HCT116 (cell line): Measurements from ENCODE around the gene SNHG17. TPM values are rescaled to one million over a fixed set of nuclear protein-coding genes. Genes with fewer than 3 reads are reported as not detected.

ENCODE experiments used
- ATAC-seq: fragments of 200-7000 bp; cut with Tn5 transposase; 2 replicates; pipeline ENCODE4 v1.9.1; 2020; ENCODE audit warnings: mild to moderate bottlenecking, moderate library complexity
- BruUV-seq: library from RNA; stranded (reverse); fragments of 400-500 nt; replicated peaks from 2 replicates; lab custom pipeline; 2021; lab: Mats Ljungman, UMichigan
- CTCF ChIA-PET: fragments of 300-600 bp; sonication (Branson Sonifier 250); formaldehyde crosslinking; loops from one replicate; lab custom pipeline; 2021; ENCODE audit warnings: antibody characterized with exemption; lab: Charles Lee
- POLR2A ChIA-PET: fragments of 300-600, 350-600 bp; sonication (Branson Sonifier 250); formaldehyde crosslinking; loops from one replicate; lab custom pipeline; 2021; ENCODE audit warnings: antibody characterized with exemption; lab: Charles Lee
- RAD21 ChIA-PET, 2 experiments: fragments of 300-600 bp; sonication (Branson Sonifier 250); formaldehyde crosslinking; loops; one replicate each; lab custom pipeline; 2023; ENCODE audit warnings: low total read pairs in 2 of 2; ENCODE audit not compliant: uncharacterized antibody in 2 of 2, unreplicated experiment in 2 of 2, low non-redundant PET in 1 of 2; lab: Charles Lee
- DNase-seq: peaks from one replicate; pipeline ENCODE4 v3.0.0-alpha.2; 2010; ENCODE audit warnings: low read depth, low spot score
- H2AFZ ChIP-seq: fragments of 200-600 bp; shearing (Covaris generic), sonication (generic); 2 replicates; pipeline ENCODE4 v1.6.1; 2017; ENCODE audit warnings: low read depth, mixed run types, mixed read lengths, antibody characterized with exemption, low read length; ENCODE audit not compliant: poor library complexity, severe bottlenecking
- H3K27ac ChIP-seq: 2 replicates; pipeline ENCODE4 v1.5.1; 2012; ENCODE audit warnings: low read depth, low read length
- H3K27me3 ChIP-seq: fragments of 200-600 bp; sonication (generic); 2 replicates; pipeline ENCODE4 v1.6.1; 2016; ENCODE audit warnings: mixed run types, low read length, mixed read lengths; ENCODE audit not compliant: insufficient read depth
- H3K36me3 ChIP-seq, 2 experiments: fragments of 200-500 bp in 1 of 2; fragments of 200-600 bp in 1 of 2; sonication (Bioruptor generic) in 1 of 2; sonication (generic) in 1 of 2; 2 replicates each; pipeline versions ENCODE4 v1.5.1 to v1.6.1; 2014 to 2016; ENCODE audit warnings: low read length in 2 of 2, inconsistent platforms in 1 of 2, mixed read lengths in 1 of 2, mixed run types in 1 of 2; ENCODE audit not compliant: insufficient read depth in 2 of 2, control insufficient read depth in 1 of 2
- H3K4me1 ChIP-seq, 2 experiments: fragments of 200-600 bp in 1 of 2; sonication (generic) in 1 of 2; 2 replicates each; pipeline versions ENCODE4 v1.5.1 to v1.6.1; 2012 to 2017; ENCODE audit warnings: low read length in 2 of 2, inconsistent platforms in 1 of 2, mild to moderate bottlenecking in 1 of 2, mixed read lengths in 1 of 2, mixed run types in 1 of 2, moderate library complexity in 1 of 2; ENCODE audit not compliant: insufficient read depth in 2 of 2, control insufficient read depth in 1 of 2
- H3K4me2 ChIP-seq: fragments of 200-600 bp; sonication (generic); 2 replicates; pipeline ENCODE4 v1.6.1; 2017; ENCODE audit warnings: mixed run types, low read length, mixed read lengths
- H3K4me3 ChIP-seq, 2 experiments: fragments of 200-600 bp in 1 of 2; sonication (generic) in 1 of 2; replicated peaks in 1 of 2; 2 replicates each; pipeline ENCODE4 v1.5.1; 2011 to 2016; ENCODE audit warnings: low read length in 2 of 2, control low read depth in 1 of 2, low read depth in 1 of 2, mild to moderate bottlenecking in 1 of 2, mixed read lengths in 1 of 2, mixed run types in 1 of 2
- H3K79me2 ChIP-seq: fragments of 200-600 bp; sonication (generic); 2 replicates; pipeline ENCODE4 v1.6.1; 2017; ENCODE audit warnings: mild to moderate bottlenecking, mixed run types, low read length, moderate library complexity, mixed read lengths; ENCODE audit not compliant: insufficient read depth
- H3K9ac ChIP-seq: fragments of 200-600 bp; sonication (generic); 2 replicates; pipeline ENCODE4 v1.6.1; 2016; ENCODE audit warnings: low read length, mixed read lengths
- H3K9me2 ChIP-seq: fragments of 200-600 bp; sonication (generic), shearing (Covaris generic); 2 replicates; pipeline ENCODE4 v1.6.1; 2017; ENCODE audit warnings: mixed run types, mild to moderate bottlenecking, moderate library complexity; ENCODE audit not compliant: insufficient read depth
- H3K9me3 ChIP-seq, 2 experiments: fragments of 200-500 bp in 1 of 2; fragments of 200-600 bp in 1 of 2; sonication (Bioruptor generic) in 1 of 2; sonication (generic) in 1 of 2; 2 replicates each; pipeline ENCODE4 v1.6.1; 2014 to 2017; ENCODE audit warnings: low read length in 2 of 2, mixed read lengths in 2 of 2, inconsistent platforms in 1 of 2, low read depth in 1 of 2, mild to moderate bottlenecking in 1 of 2, mixed run types in 1 of 2, moderate library complexity in 1 of 2; ENCODE audit not compliant: control insufficient read depth in 1 of 2, insufficient read depth in 1 of 2
- H4K20me1 ChIP-seq: fragments of 200-600 bp; sonication (generic), shearing (Covaris generic); 2 replicates; pipeline ENCODE4 v1.6.1; 2017; ENCODE audit warnings: mixed run types, mild to moderate bottlenecking, moderate library complexity; ENCODE audit not compliant: insufficient read depth
- CBX3 ChIP-seq: IDR thresholded peaks from 2 replicates; pipeline ENCODE4 v1.6.1; 2012; ENCODE audit warnings: low read depth
- CEBPB ChIP-seq: IDR thresholded peaks from 2 replicates; pipeline ENCODE4 v1.6.1; 2012; ENCODE audit warnings: low read depth
- ELF1 ChIP-seq: IDR thresholded peaks from 2 replicates; pipeline ENCODE4 v1.6.1; 2012; ENCODE audit warnings: low read depth, borderline replicate concordance
- JUND ChIP-seq: IDR thresholded peaks from 2 replicates; pipeline ENCODE4 v1.6.1; 2012
- TCF7L2 ChIP-seq: IDR thresholded peaks from 2 replicates; pipeline ENCODE4 v1.7.0; 2011; ENCODE audit warnings: borderline replicate concordance, inconsistent platforms; ENCODE audit not compliant: insufficient read depth, insufficient read length; ENCODE audit errors: extremely low read depth
- YY1 ChIP-seq: IDR thresholded peaks from 2 replicates; pipeline ENCODE4 v1.6.1; 2011; ENCODE audit warnings: low read length, low read depth, moderate library complexity, mild to moderate bottlenecking; ENCODE audit not compliant: insufficient replicate concordance; ENCODE audit errors: extremely low read depth
- ZBTB33 ChIP-seq: IDR thresholded peaks from 2 replicates; pipeline ENCODE4 v1.6.1; 2011; ENCODE audit warnings: mild to moderate bottlenecking, low read length, moderate library complexity; ENCODE audit not compliant: insufficient replicate concordance; ENCODE audit errors: extremely low read depth
- intact Hi-C: fragments of 100-400 bp; cut with micrococcal nuclease; formaldehyde crosslinking; loops from 2 replicates; pipeline ENCODE4 v1.10.0; 2022
- total RNA-seq: library from RNA; stranded (reverse); gene quantifications from one replicate; pipeline ENCODE4 v1.2.1, GENCODE V29; 2021; ENCODE audit not compliant: unreplicated experiment

Gene SNHG17
- total RNA-seq, 1 experiment from 2014 or later: 65.7 TPM

GRCh38 chr20:38430679-38431325 is 4.3 kb downstream of the SNHG17 start:
- H3K4me1 ChIP-seq: peaks cover 5 to 15% of the 10 kb centered on the region in 2 experiments
- no TSS peak for BruUV-seq
- TF ChIP-seq CBX3: no peak
- H3K4me3 ChIP-seq: no peak overlapping the region
- intact Hi-C loops: no loop called here
- H3K9me2 ChIP-seq: no peaks in the 10 kb centered on the region
- H4K20me1 ChIP-seq: peaks cover 63% of the 10 kb centered on the region; the same call in 1 of the 2 replicates
- ChIA-PET CTCF (no interaction called here), POLR2A (no interaction called here), RAD21 (no interaction called here)
- H3K27me3 ChIP-seq: no peaks in the 10 kb centered on the region
- no peak overlapping the region for H3K27ac ChIP-seq
- H3K9me3 ChIP-seq: no peaks in the 10 kb centered on the region
- peaks cover 70 to 83% of the 10 kb centered on the region in 2 experiments for H3K36me3 ChIP-seq
- H2AFZ ChIP-seq: no peak overlapping the region
- H3K9ac ChIP-seq: no peak overlapping the region
- H3K79me2 ChIP-seq: peaks cover 94% of the 10 kb centered on the region
- H3K4me2 ChIP-seq: no peak overlapping the region
- ATAC-seq (no peak), DNase-seq (no peak)

- Histone ChIP-seq H3K9ac (no peak overlapping the region), H3K9me2 (no peaks in the 10 kb centered on the region), H3K27me3 (no peaks in the 10 kb centered on the region), H2AFZ (no peak overlapping the region), H3K4me1 (peaks cover 5 to 9% of the 10 kb centered on the region in 2 experiments), H3K4me2 (no peak overlapping the region), H3K9me3 (no peaks in the 10 kb centered on the region), H4K20me1 (peaks cover 76% of the 10 kb centered on the region; the same call in 1 of the 2 replicates)
- POLR2A ChIA-PET: no interaction called here
- no peak for DNase-seq
- intact Hi-C loops: no loop called here
- CTCF ChIA-PET: no interaction called here
- RAD21 ChIA-PET: no interaction called here
- TF ChIP-seq TCF7L2: no peak
- no peak for TF ChIP-seq YY1
- no peak for TF ChIP-seq JUND
- no peak for TF ChIP-seq ZBTB33
- TF ChIP-seq CEBPB: no peak
- TF ChIP-seq ELF1: no peak
- TF ChIP-seq, all 23 proteins: peak for 0
- BruUV-seq: no TSS peak
- Histone ChIP-seq H3K27ac (no peak overlapping the region), H3K36me3 (peaks cover 84 to 94% of the 10 kb centered on the region in 2 experiments), H3K4me3 (no peak overlapping the region), H3K79me2 (peaks cover 100% of the 10 kb centered on the region)
- no peak for ATAC-seq
These were observed 5.8 kb downstream of the SNHG17 start for GRCh38 chr20:38429301-38429700.
